SH-SY5Y (cell line): Measurements from ENCODE around the gene IGF1R.

ENCODE experiments used
- GATA2 ChIP-seq: IDR thresholded peaks from 2 replicates; pipeline ENCODE4 v1.6.1; 2011; ENCODE audit warnings: mild to moderate bottlenecking, low read depth, low read length
- GATA3 ChIP-seq: IDR thresholded peaks from 2 replicates; pipeline ENCODE4 v1.6.1; 2011; ENCODE audit warnings: low read depth, mild to moderate bottlenecking, low read length, moderate library complexity

DNA sequence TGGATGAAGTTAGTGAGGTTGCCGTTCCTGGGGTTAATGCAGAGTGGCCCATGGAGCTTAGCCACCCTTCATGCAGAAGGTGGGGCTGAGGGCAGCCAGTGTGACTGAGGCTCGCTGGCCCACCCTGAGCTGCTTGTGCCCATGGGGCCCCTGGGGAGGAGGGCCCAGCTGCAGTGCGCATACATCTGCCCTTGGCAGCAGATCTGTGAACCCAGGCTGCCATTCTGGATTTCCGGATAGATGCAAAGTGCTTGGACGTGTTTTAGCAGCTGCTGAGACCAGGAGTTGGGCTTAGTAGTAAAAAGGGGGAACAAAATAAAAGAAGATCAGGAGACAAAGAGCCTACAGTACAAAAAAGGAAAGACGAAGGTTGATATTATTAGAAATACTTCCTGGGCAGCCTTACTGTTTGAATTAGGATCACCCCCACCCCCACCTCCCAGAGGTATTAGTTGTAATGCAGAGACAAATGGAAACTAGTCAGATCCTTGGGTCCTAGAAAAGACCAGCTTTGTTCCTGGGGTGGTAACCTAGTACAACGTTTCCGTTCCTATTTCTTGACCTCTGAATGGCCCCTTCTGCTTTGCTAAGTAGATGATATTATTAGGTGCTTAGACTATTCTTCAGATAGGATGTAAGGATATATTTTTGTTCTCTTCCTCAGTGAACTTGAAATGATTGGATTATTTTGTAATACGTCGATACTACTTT lies 70.2 kb downstream of the IGF1R start:
- TF ChIP-seq GATA2 (no peak), GATA3 (no peak)
